HepG2 (cell line): ENCODE results near the gene WDR45B. TPM values are rescaled to one million over a fixed set of nuclear protein-coding genes. Genes with fewer than 3 reads are reported as not detected.

ENCODE experiments used
- ATAC-seq: fragments of 200-7000 bp; cut with Tn5 transposase; 3 replicates; pipeline ENCODE4 v1.9.1; 2020; ENCODE audit warnings: mild to moderate bottlenecking, moderate library complexity
- BruUV-seq: library from RNA; stranded (reverse); fragments of 400-500 nt; replicated peaks from 2 replicates; lab custom pipeline; 2021; lab: Mats Ljungman, UMichigan
- CTCF ChIA-PET: fragments of 300-600 bp; formaldehyde crosslinking; extraction: SDS; loops from one replicate; lab custom pipeline; 2021; ENCODE audit warnings: low total read pairs, inconsistent platforms, low intra/inter-chr PET ratio; lab: Yijun Ruan, JAX
- POLR2A ChIA-PET: fragments of 350-600 bp; sonication (Branson Sonifier 250); formaldehyde crosslinking; loops from one replicate; lab custom pipeline; 2020; ENCODE audit warnings: antibody characterized with exemption, inconsistent platforms; lab: Yijun Ruan, JAX
- DNase-seq: peaks from one replicate; pipeline ENCODE4 v3.0.0-alpha.2; 2015; ENCODE audit warnings: low spot score
- FAIRE-seq: peaks from 3 replicates; lab custom pipeline; 2011; peaks lifted over from hg19 to GRCh38; lab: Jason Lieb, UNC
- H2AFZ ChIP-seq: one replicate; pipeline ENCODE4 v1.6.1; 2011; ENCODE audit warnings: low read length, inconsistent platforms
- H3K27ac ChIP-seq: fragments of 300-600 bp; 3 replicates; pipeline ENCODE4 v1.8.0; 2011; ENCODE audit warnings: mixed run types, mild to moderate bottlenecking, mixed read lengths, low read length, inconsistent platforms; ENCODE audit not compliant: insufficient read depth; ENCODE audit errors: extremely low read length
- H3K27me3 ChIP-seq, 2 experiments: fragments of 200-600 bp in 1 of 2; 2 replicates in 1 of 2; 3 replicates in 1 of 2; pipeline versions ENCODE4 v1.6.0 to v1.8.0; 2011; ENCODE audit warnings: low read length in 2 of 2, mild to moderate bottlenecking in 2 of 2, moderate library complexity in 2 of 2, inconsistent platforms in 1 of 2; ENCODE audit not compliant: insufficient read depth in 2 of 2, control insufficient read depth in 1 of 2
- H3K36me3 ChIP-seq, 2 experiments: fragments of 200-600 bp in 1 of 2; replicated peaks in 1 of 2; 2 replicates in 1 of 2; 3 replicates in 1 of 2; pipeline versions ENCODE4 v1.5.1 to v1.8.0; 2011; ENCODE audit warnings: low read length in 2 of 2, inconsistent platforms in 1 of 2; ENCODE audit not compliant: insufficient read depth in 2 of 2, control insufficient read depth in 1 of 2
- H3K4me1 ChIP-seq: 2 replicates; pipeline ENCODE4 v1.5.1; 2012; ENCODE audit warnings: low read length, inconsistent platforms; ENCODE audit not compliant: insufficient read depth
- H3K4me2 ChIP-seq: 2 replicates; pipeline ENCODE4 v1.6.0; 2011; ENCODE audit warnings: low read depth, low read length, inconsistent platforms
- H3K4me3 ChIP-seq, 3 experiments: fragments of 200-600 bp in 1 of 3; sonication (generic), shearing (Covaris generic) in 1 of 3; replicated peaks in 1 of 3; 2 replicates each; pipeline ENCODE4 v1.5.1; 2011 to 2016; ENCODE audit warnings: low read length in 3 of 3, inconsistent platforms in 2 of 3, low read depth in 2 of 3, mild to moderate bottlenecking in 2 of 3, control low read depth in 1 of 3, mixed read lengths in 1 of 3; ENCODE audit not compliant: insufficient read depth in 1 of 3
- H3K79me2 ChIP-seq: one replicate; pipeline ENCODE4 v1.6.1; 2011; ENCODE audit warnings: low read length, inconsistent platforms; ENCODE audit not compliant: insufficient read depth
- H3K9ac ChIP-seq: 2 replicates; pipeline ENCODE4 v1.6.0; 2011; ENCODE audit warnings: mild to moderate bottlenecking, low read depth, low read length, inconsistent platforms; ENCODE audit not compliant: insufficient read depth
- H3K9me3 ChIP-seq: 2 replicates; pipeline ENCODE4 v1.5.1; 2012; ENCODE audit warnings: mild to moderate bottlenecking, low read length
- H4K20me1 ChIP-seq: 2 replicates; pipeline ENCODE4 v1.6.0; 2011; ENCODE audit warnings: inconsistent platforms, mild to moderate bottlenecking, low read length, moderate library complexity; ENCODE audit not compliant: insufficient read depth
- DNMT3B ChIP-seq: conservative IDR thresholded peaks from 2 replicates; pipeline ENCODE4 v1.6.1; 2016; ENCODE audit warnings: missing biosample characterization, control low read depth
- HES4 ChIP-seq: sonication (generic); formaldehyde crosslinking; IDR thresholded peaks from 2 replicates; pipeline ENCODE4 v1.9.0; 2021; ENCODE audit warnings: mild to moderate bottlenecking, missing genetic modification reagents, borderline replicate concordance
- KDM6A ChIP-seq: IDR thresholded peaks from 2 replicates; pipeline ENCODE4 v1.6.1; 2016; ENCODE audit warnings: low read depth
- POLR2AphosphoS5 ChIP-seq: IDR thresholded peaks from 2 replicates; pipeline ENCODE4 v1.6.1; 2012; ENCODE audit warnings: low read depth, low read length
- ZNF276 ChIP-seq: sonication (generic); formaldehyde crosslinking; IDR thresholded peaks from 2 replicates; pipeline ENCODE4 v1.4.0; 2020; ENCODE audit warnings: mild to moderate bottlenecking, low read depth, missing genetic modification reagents
- ZNF850 ChIP-seq: sonication (generic); formaldehyde crosslinking; conservative IDR thresholded peaks from 2 replicates; pipeline ENCODE4 v1.9.0; 2021; ENCODE audit warnings: mild to moderate bottlenecking, missing genetic modification reagents
- WGBS: methylation state at CpG from one replicate; pipeline ENCODE4 v1.1.6; 2017; ENCODE audit warnings: low lambda C conversion rate; 5-methylcytosine and 5-hydroxymethylcytosine counted together
- in situ Hi-C: cut with HindIII; loops from 2 replicates; pipeline ENCODE4 v1.10.0; 2017; ENCODE audit warnings: low pct_unique_long_range_greater_than_20kb; ENCODE audit not compliant: extremely low pct_ligation_motif_present
- intact Hi-C: fragments of 100-400 bp; cut with micrococcal nuclease; formaldehyde crosslinking; loops from one replicate; pipeline ENCODE4 v1.10.0; 2022; ENCODE audit not compliant: unreplicated experiment
- polyA plus RNA-seq, 8 experiments: library from polyadenylated mRNA; depleted of rRNA in 3 of 8; stranded (reverse) in 7 of 8; unstranded in 1 of 8; fragments of >200 nt; fragmentation: Illumina TruSeq in 4 of 8; extraction: Trizol in 4 of 8; gene quantifications; 2 replicates each; pipeline versions ENCODE4 v1.2.1 to v1.2.3, GENCODE V29; 2011 to 2016; ENCODE audit warnings: low read depth in 4 of 8, missing spikeins in 1 of 8, mixed read lengths in 1 of 8; ENCODE audit not compliant: insufficient read depth in 1 of 8
- total RNA-seq, 5 experiments: library from RNA; depleted of rRNA; stranded (reverse); fragments of >200 nt; fragmentation: Illumina TruSeq; extraction: Trizol; gene quantifications; 2 replicates each; pipeline ENCODE4 v1.2.3, GENCODE V29; 2016; ENCODE audit warnings: low read depth in 1 of 5

The WDR45B gene
- total and polyA plus RNA-seq, 2 of the 13 experiments (the other 11 are each of a cell fraction or from before 2014, with no cell fraction given): 86.2 to 155 TPM

- POLR2A ChIA-PET: interaction anchor here (1.8 kb wide), 1 partner anchor 44 kb away, joined by 5 read pairs; no protein-coding TSS in a partner anchor
- DNase-seq: no peak
- intact Hi-C loops: no loop called here
- Histone ChIP-seq H3K4me2 (no peak overlapping the region), H3K9me3 (no peaks in the 10 kb centered on the region), H4K20me1 (no peaks in the 10 kb centered on the region), H3K79me2 (no peaks in the 10 kb centered on the region), H3K36me3 (no peaks in the 10 kb centered on the region), H3K27ac (no peak overlapping the region), H3K9ac (no peak overlapping the region), H3K4me1 (peaks cover 17% of the 10 kb centered on the region), H3K27me3 (no peaks in the 10 kb centered on the region), H3K4me3 (no peak overlapping the region), H2AFZ (no peak overlapping the region)
- TF ChIP-seq ZNF850 (CRISPR knock-in tag) (no peak), ZNF276 (CRISPR knock-in tag) (no peak), POLR2AphosphoS5 (no peak), KDM6A (CRISPR knock-in tag) (no peak), HES4 (CRISPR knock-in tag) (no peak), DNMT3B (CRISPR knock-in tag) (no peak)
- in situ Hi-C loops: loop anchor here (5.0 kb wide), 1 partner anchor 110 kb away; no protein-coding TSS in a partner anchor
- CTCF ChIA-PET: interaction anchor here (2.2 to 2.7 kb wide), 2 partner anchors 100 to 108 kb away, joined by 18 to 26 read pairs; no protein-coding TSS in a partner anchor
- no TSS peak for BruUV-seq
- WGBS: 84% methylated on average over 15 of the region's 15 CpGs
- no peak for FAIRE-seq
- no peak for ATAC-seq
These were observed 19.4 kb upstream of the WDR45B start for GRCh38 chr17:82667668-82668000.
